A549 (cell line): ENCODE results near the gene ADAMTS13. TPM values are rescaled to one million over a fixed set of nuclear protein-coding genes. Genes with fewer than 3 reads are reported as not detected.

Source experiments
- ATAC-seq, 2 experiments: fragments of 200-7000 bp in 1 of 2; fragments of >200 bp in 1 of 2; cut with Nextera tagmentation in 1 of 2; cut with Tn5 transposase in 1 of 2; 3 replicates each; pipeline versions ENCODE4 v1.8.0 to v1.9.1; 2018 to 2020; ENCODE audit warnings: mild to moderate bottlenecking in 1 of 2, moderate library complexity in 1 of 2
- CTCF ChIA-PET: fragments of 300-600 bp; sonication (Branson Sonifier 250); formaldehyde crosslinking; extraction: SDS; loops from one replicate; lab custom pipeline; 2021; ENCODE audit warnings: antibody characterized with exemption, inconsistent platforms; lab: Yijun Ruan, JAX
- POLR2A ChIA-PET: fragments of 350-600 bp; formaldehyde crosslinking; extraction: SDS; loops from one replicate; lab custom pipeline; 2021; ENCODE audit warnings: antibody characterized with exemption, inconsistent platforms; lab: Yijun Ruan, JAX
- DNase-seq, 2 experiments: peaks; one replicate each; pipeline versions ENCODE4 v3.0.0 to v3.0.0-alpha.2; 2011 to 2016; ENCODE audit warnings: low read depth in 1 of 2, low spot score in 1 of 2
- FAIRE-seq: peaks from 2 replicates; lab custom pipeline; 2011; peaks lifted over from hg19 to GRCh38; lab: Jason Lieb, UNC
- H3K27ac ChIP-seq, 2 experiments: fragments of >200 bp; sonication (Bioruptor Twin); formaldehyde crosslinking; 3 replicates each; pipeline ENCODE4 v1.5.1; 2016 to 2017
- H3K4me1 ChIP-seq: fragments of >200 bp; sonication (Bioruptor Twin); formaldehyde crosslinking; 3 replicates; pipeline ENCODE4 v1.6.1; 2016
- H3K4me2 ChIP-seq: fragments of >200 bp; sonication (Bioruptor Twin); formaldehyde crosslinking; 3 replicates; pipeline ENCODE4 v1.6.1; 2016
- H3K4me3 ChIP-seq: fragments of >200 bp; sonication (Bioruptor Twin); formaldehyde crosslinking; 3 replicates; pipeline ENCODE4 v1.5.1; 2016
- H3K9me3 ChIP-seq: fragments of >200 bp; sonication (Bioruptor Twin); formaldehyde crosslinking; 3 replicates; pipeline ENCODE4 v1.6.1; 2016
- BHLHE40 ChIP-seq: IDR thresholded peaks from 2 replicates; pipeline ENCODE4 v1.6.1; 2012; ENCODE audit warnings: low read depth, low read length, inconsistent platforms
- CHD4 ChIP-seq: fragments of 200-600 bp; sonication (generic); IDR thresholded peaks from 2 replicates; pipeline ENCODE4 v1.6.1; 2016; ENCODE audit warnings: antibody characterized with exemption, mild to moderate bottlenecking, borderline replicate concordance
- EHMT2 ChIP-seq: fragments of 200-600 bp; sonication (generic); IDR thresholded peaks from 2 replicates; pipeline ENCODE4 v1.6.1; 2016; ENCODE audit warnings: antibody characterized with exemption, low read depth, mild to moderate bottlenecking, moderate library complexity
- HDAC2 ChIP-seq: fragments of 200-600 bp; sonication (generic); IDR thresholded peaks from 2 replicates; pipeline ENCODE4 v1.6.1; 2016
- HEYL ChIP-seq: fragments of 250-450 bp; sonication (Bioruptor Pico); IDR thresholded peaks from 2 replicates; pipeline ENCODE4 v1.8.0; 2021; ENCODE audit warnings: mild to moderate bottlenecking, moderate library complexity
- HOXB13 ChIP-seq: fragments of 250-450 bp; sonication (Bioruptor Pico); IDR thresholded peaks from 2 replicates; pipeline ENCODE4 v1.5.0; 2020; ENCODE audit warnings: low read depth, mild to moderate bottlenecking, moderate library complexity
- HOXB5 ChIP-seq: fragments of 250-450 bp; sonication (Bioruptor Pico); IDR thresholded peaks from 2 replicates; pipeline ENCODE4 v1.5.0; 2020; ENCODE audit warnings: mild to moderate bottlenecking, moderate library complexity
- JUN ChIP-seq, 2 experiments: fragments of >200 bp; sonication (Bioruptor Twin); formaldehyde crosslinking; IDR thresholded peaks; 2 replicates in 1 of 2; 3 replicates in 1 of 2; pipeline ENCODE4 v1.6.1; 2016 to 2017
- JUNB ChIP-seq: fragments of >200 bp; sonication (Bioruptor Twin); formaldehyde crosslinking; IDR thresholded peaks from 2 replicates; pipeline ENCODE4 v1.6.1; 2016
- KDM1A ChIP-seq: fragments of 200-600 bp; sonication (generic); IDR thresholded peaks from 2 replicates; pipeline ENCODE4 v1.6.1; 2016; ENCODE audit warnings: low read depth, mild to moderate bottlenecking
- MAZ ChIP-seq: fragments of 150-350 bp; IDR thresholded peaks from 2 replicates; pipeline ENCODE4 v1.6.1; 2014; ENCODE audit warnings: antibody characterized with exemption, low read depth, low read length, borderline replicate concordance
- NFE2L2 ChIP-seq: fragments of 150-350 bp; conservative IDR thresholded peaks from 2 replicates; pipeline ENCODE4 v1.6.1; 2014; ENCODE audit warnings: low read length
- NPAS2 ChIP-seq: fragments of 250-450 bp; sonication (Bioruptor Pico); IDR thresholded peaks from 2 replicates; pipeline ENCODE4 v1.8.0; 2022; ENCODE audit warnings: mild to moderate bottlenecking, moderate library complexity, borderline replicate concordance
- POLR2A ChIP-seq: IDR thresholded peaks from 2 replicates; pipeline ENCODE4 v1.6.1; 2012; ENCODE audit warnings: mild to moderate bottlenecking, low read length
- POLR2AphosphoS2 ChIP-seq: conservative IDR thresholded peaks from 2 replicates; pipeline ENCODE4 v1.6.1; 2012; ENCODE audit warnings: low read length, improper control_type of control experiment, inconsistent platforms
- RAD21 ChIP-seq, 2 experiments: fragments of >200 bp in 1 of 2; sonication (Bioruptor Twin) in 1 of 2; formaldehyde crosslinking in 1 of 2; IDR thresholded peaks in 1 of 2; conservative IDR thresholded peaks in 1 of 2; 2 replicates in 1 of 2; 3 replicates in 1 of 2; pipeline ENCODE4 v1.6.1; 2012 to 2018; ENCODE audit warnings: inconsistent platforms in 1 of 2
- RARB ChIP-seq: fragments of 250-450 bp; sonication (Bioruptor Pico); IDR thresholded peaks from 2 replicates; pipeline ENCODE4 v1.8.0; 2021; ENCODE audit warnings: mild to moderate bottlenecking, moderate library complexity
- RFX5 ChIP-seq: fragments of 450-650 bp; IDR thresholded peaks from 2 replicates; pipeline ENCODE4 v1.7.1; 2014; ENCODE audit warnings: antibody characterized with exemption, mild to moderate bottlenecking, moderate library complexity
- RNF2 ChIP-seq: fragments of 200-600 bp; sonication (generic); IDR thresholded peaks from 2 replicates; pipeline ENCODE4 v1.6.1; 2016; ENCODE audit warnings: low read depth, mild to moderate bottlenecking, antibody characterized with exemption, moderate library complexity, borderline replicate concordance
- SMC3 ChIP-seq: fragments of >200 bp; sonication (Bioruptor Twin); formaldehyde crosslinking; IDR thresholded peaks from 3 replicates; pipeline ENCODE4 v1.6.1; 2018; ENCODE audit warnings: inconsistent platforms
- TFCP2L1 ChIP-seq: fragments of 250-450 bp; sonication (Bioruptor Pico); IDR thresholded peaks from 2 replicates; pipeline ENCODE4 v1.5.0; 2021; ENCODE audit warnings: mild to moderate bottlenecking
- ZC3H11A ChIP-seq: fragments of 450-650 bp; IDR thresholded peaks from 2 replicates; pipeline ENCODE4 v1.6.1; 2014; ENCODE audit warnings: antibody characterized with exemption, mild to moderate bottlenecking
- ZFP36 ChIP-seq: fragments of 450-650 bp; IDR thresholded peaks from 2 replicates; pipeline ENCODE4 v1.6.1; 2014; ENCODE audit warnings: borderline replicate concordance; ENCODE audit not compliant: partially characterized antibody
- ZSCAN20 ChIP-seq: fragments of 250-450 bp; sonication (Bioruptor Pico); IDR thresholded peaks from 2 replicates; pipeline ENCODE4 v1.8.0; 2022; ENCODE audit warnings: mild to moderate bottlenecking, moderate library complexity
- WGBS: methylation state at CpG from one replicate; pipeline ENCODE4 v1.1.6; 2017; ENCODE audit errors: missing lambda C conversion rate; 5-methylcytosine and 5-hydroxymethylcytosine counted together
- polyA plus RNA-seq, 4 experiments: library from polyadenylated mRNA; depleted of rRNA in 3 of 4; stranded (reverse); fragments of >200 nt; fragmentation: RNase III in 1 of 4; extraction: RNeasy Plus Mini Kit Qiagen cat#74134 plus additional on column Dnase treatment in 1 of 4; gene quantifications; 2 replicates in 3 of 4; 3 replicates in 1 of 4; pipeline ENCODE4 v1.2.3, GENCODE V29; 2011 to 2017
- TF ChIP-seq, protein P1 (sequence below): fragments of >200 bp; sonication (Bioruptor Twin); formaldehyde crosslinking; IDR thresholded peaks from 3 replicates; pipeline ENCODE4 v1.5.1; 2016
- TF ChIP-seq, protein P2 (sequence below): fragments of 250-450 bp; sonication (Bioruptor Pico); IDR thresholded peaks from 2 replicates; pipeline ENCODE4 v1.5.0; 2020; ENCODE audit warnings: low read depth, mild to moderate bottlenecking, moderate library complexity
- TF ChIP-seq, protein P3 (sequence below): fragments of 450-650 bp; IDR thresholded peaks from 2 replicates; pipeline ENCODE4 v1.6.1; 2014; ENCODE audit warnings: antibody characterized with exemption
- TF ChIP-seq, protein P4 (sequence below): IDR thresholded peaks from 2 replicates; pipeline ENCODE4 v1.6.1; 2012; ENCODE audit warnings: low read depth, borderline replicate concordance
- TF ChIP-seq, protein P5 (sequence below): fragments of >200 bp; sonication (Bioruptor Twin); formaldehyde crosslinking; IDR thresholded peaks from 3 replicates; pipeline ENCODE4 v1.6.1; 2016

The ADAMTS13 gene
- polyA plus RNA-seq, 2 of the 4 experiments (the other 2 are of a cell fraction), result 0.80 to 0.98 TPM

DNA sequence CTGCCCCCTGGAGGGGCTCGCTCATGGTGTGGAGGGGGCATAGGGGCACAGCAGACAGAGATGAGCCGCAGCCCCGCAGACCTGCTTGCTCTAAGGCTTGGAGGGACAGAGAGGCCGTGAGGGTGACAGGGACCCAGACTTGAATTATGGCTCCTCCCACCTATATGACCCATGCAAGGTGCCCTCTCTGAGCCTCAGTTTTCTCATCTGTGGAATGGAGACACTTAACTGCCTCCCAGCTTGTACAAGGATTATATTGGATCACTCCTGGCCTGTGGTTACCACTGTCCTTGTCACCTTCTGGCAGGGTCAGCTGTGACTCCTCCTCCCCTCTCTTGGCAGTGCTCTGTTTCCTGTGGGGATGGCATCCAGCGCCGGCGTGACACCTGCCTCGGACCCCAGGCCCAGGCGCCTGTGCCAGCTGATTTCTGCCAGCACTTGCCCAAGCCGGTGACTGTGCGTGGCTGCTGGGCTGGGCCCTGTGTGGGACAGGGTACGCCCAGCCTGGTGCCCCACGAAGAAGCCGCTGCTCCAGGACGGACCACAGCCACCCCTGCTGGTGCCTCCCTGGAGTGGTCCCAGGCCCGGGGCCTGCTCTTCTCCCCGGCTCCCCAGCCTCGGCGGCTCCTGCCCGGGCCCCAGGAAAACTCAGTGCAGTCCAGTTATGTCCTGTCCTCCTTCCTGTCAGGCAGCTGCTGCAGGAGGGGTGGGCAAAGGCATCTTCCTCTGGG lies 32.9 kb downstream of the ADAMTS13 start:
- FAIRE-seq, result no peak

DNA sequence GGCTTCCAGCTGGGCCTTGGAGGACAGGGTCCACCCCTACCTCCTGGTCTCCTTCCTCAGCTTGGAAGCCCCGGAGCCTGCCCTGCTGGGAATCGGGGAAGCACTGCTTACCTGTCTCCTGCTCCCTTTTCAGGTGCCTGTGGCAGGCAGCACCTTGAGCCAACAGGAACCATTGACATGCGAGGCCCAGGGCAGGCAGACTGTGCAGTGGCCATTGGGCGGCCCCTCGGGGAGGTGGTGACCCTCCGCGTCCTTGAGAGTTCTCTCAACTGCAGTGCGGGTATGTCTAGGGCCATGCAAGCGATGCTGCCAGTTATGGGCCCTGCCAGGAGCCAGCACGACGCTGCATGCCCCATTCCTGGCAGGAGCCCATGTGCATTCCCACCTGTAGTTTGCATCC lies 33.8 kb downstream of the ADAMTS13 start:
- ChIA-PET CTCF (interaction anchor here (0.9 to 12.2 kb wide), 5 partner anchors 25 to 287 kb away, joined by 3 to 58 read pairs (median 4); no protein-coding TSS in a partner anchor), POLR2A (no interaction called here)
- no peak for FAIRE-seq
- 75% methylated on average over 8 of the region's 11 CpGs for WGBS
- TF ChIP-seq, protein P1, sequence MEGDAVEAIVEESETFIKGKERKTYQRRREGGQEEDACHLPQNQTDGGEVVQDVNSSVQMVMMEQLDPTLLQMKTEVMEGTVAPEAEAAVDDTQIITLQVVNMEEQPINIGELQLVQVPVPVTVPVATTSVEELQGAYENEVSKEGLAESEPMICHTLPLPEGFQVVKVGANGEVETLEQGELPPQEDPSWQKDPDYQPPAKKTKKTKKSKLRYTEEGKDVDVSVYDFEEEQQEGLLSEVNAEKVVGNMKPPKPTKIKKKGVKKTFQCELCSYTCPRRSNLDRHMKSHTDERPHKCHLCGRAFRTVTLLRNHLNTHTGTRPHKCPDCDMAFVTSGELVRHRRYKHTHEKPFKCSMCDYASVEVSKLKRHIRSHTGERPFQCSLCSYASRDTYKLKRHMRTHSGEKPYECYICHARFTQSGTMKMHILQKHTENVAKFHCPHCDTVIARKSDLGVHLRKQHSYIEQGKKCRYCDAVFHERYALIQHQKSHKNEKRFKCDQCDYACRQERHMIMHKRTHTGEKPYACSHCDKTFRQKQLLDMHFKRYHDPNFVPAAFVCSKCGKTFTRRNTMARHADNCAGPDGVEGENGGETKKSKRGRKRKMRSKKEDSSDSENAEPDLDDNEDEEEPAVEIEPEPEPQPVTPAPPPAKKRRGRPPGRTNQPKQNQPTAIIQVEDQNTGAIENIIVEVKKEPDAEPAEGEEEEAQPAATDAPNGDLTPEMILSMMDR, result no peak
- TF ChIP-seq HOXB13 (CRISPR knock-in tag) (no peak), MAZ (no peak), BHLHE40 (no peak), HOXB5 (CRISPR knock-in tag) (no peak), POLR2A (no peak), SMC3 (no peak), NFE2L2 (no peak), CHD4 (no peak), NPAS2 (CRISPR knock-in tag) (no peak), KDM1A (no peak), RARB (CRISPR knock-in tag) (no peak), JUNB (no peak)
- Histone ChIP-seq H3K27ac (no peak overlapping the region), H3K4me1 (peaks cover 11% of the 10 kb centered on the region), H3K4me3 (no peak overlapping the region), H3K9me3 (no peaks in the 10 kb centered on the region), H3K4me2 (no peak overlapping the region)
- no peak for ATAC-seq
- DNase-seq, result no peak

More for the DNA sequence above, 32.9 kb downstream of the ADAMTS13 start:
- H3K4me1 ChIP-seq, result peaks cover 7% of the 10 kb centered on the region
- no peak overlapping the region for H3K4me3 ChIP-seq
- no peak for TF ChIP-seq MAZ
- no peak for TF ChIP-seq BHLHE40
- no peak for TF ChIP-seq POLR2AphosphoS2
- ChIA-PET POLR2A (no interaction called here), CTCF (interaction anchor here (1.0 to 12.2 kb wide), 6 partner anchors 11 to 288 kb away, joined by 3 to 58 read pairs (median 4); no protein-coding TSS in a partner anchor)
- H3K9me3 ChIP-seq, result no peaks in the 10 kb centered on the region
- no peak overlapping the region for H3K27ac ChIP-seq
- ATAC-seq (no peak), DNase-seq (no peak)
- no peak overlapping the region for H3K4me2 ChIP-seq
- 83% methylated on average over 8 of the region's 20 CpGs for WGBS

DNA sequence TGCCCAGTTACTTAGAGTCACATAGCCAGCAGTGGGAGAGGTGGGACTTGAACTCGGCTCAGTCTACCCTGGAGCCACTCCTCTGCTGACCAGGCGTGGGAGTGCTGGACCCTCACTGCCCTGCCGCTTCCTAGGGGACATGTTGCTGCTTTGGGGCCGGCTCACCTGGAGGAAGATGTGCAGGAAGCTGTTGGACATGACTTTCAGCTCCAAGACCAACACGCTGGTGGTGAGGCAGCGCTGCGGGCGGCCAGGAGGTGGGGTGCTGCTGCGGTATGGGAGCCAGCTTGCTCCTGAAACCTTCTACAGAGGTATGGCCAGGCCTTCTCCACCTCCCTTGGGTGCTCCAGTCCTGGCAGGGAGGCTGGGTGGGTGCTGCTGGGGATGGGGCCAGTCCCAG lies 34.2 kb downstream of the ADAMTS13 start:
- no peaks in the 10 kb centered on the region for H3K9me3 ChIP-seq
- H3K4me3 ChIP-seq, result no peak overlapping the region
- FAIRE-seq (no peak), DNase-seq (peak in 1 of 2 experiments; percentile 44), ATAC-seq (no peak)
- POLR2A ChIA-PET, result no interaction called here
- H3K27ac ChIP-seq, result no peak overlapping the region
- CTCF ChIA-PET, result interaction anchor here (0.9 to 12.2 kb wide), 2 partner anchors 30 to 50 kb away, joined by 3 to 58 read pairs; no protein-coding TSS in a partner anchor
- no peak overlapping the region for H3K4me2 ChIP-seq
- TF ChIP-seq EHMT2 (no peak), ZFP36 (no peak), TFCP2L1 (CRISPR knock-in tag) (no peak), HDAC2 (no peak), RAD21 (conservative IDR thresholded peaks at IDR 0.05 in 1 of 2, IDR thresholded peaks at IDR 0.05 in 1 of 2) (no peak), ZC3H11A (no peak), RNF2 (no peak), RFX5 (no peak), MAZ (no peak), POLR2AphosphoS2 (no peak), ZSCAN20 (CRISPR knock-in tag) (no peak), HEYL (CRISPR knock-in tag) (no peak), JUN (IDR thresholded peaks at IDR 0.05) (no peak)
- TF ChIP-seq, protein P2, sequence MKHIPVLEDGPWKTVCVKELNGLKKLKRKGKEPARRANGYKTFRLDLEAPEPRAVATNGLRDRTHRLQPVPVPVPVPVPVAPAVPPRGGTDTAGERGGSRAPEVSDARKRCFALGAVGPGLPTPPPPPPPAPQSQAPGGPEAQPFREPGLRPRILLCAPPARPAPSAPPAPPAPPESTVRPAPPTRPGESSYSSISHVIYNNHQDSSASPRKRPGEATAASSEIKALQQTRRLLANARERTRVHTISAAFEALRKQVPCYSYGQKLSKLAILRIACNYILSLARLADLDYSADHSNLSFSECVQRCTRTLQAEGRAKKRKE, result no peak
- TF ChIP-seq, protein P3, sequence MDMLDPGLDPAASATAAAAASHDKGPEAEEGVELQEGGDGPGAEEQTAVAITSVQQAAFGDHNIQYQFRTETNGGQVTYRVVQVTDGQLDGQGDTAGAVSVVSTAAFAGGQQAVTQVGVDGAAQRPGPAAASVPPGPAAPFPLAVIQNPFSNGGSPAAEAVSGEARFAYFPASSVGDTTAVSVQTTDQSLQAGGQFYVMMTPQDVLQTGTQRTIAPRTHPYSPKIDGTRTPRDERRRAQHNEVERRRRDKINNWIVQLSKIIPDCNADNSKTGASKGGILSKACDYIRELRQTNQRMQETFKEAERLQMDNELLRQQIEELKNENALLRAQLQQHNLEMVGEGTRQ, result no peak
- TF ChIP-seq, protein P4, sequence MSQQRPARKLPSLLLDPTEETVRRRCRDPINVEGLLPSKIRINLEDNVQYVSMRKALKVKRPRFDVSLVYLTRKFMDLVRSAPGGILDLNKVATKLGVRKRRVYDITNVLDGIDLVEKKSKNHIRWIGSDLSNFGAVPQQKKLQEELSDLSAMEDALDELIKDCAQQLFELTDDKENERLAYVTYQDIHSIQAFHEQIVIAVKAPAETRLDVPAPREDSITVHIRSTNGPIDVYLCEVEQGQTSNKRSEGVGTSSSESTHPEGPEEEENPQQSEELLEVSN, result no peak
- TF ChIP-seq, protein P5, sequence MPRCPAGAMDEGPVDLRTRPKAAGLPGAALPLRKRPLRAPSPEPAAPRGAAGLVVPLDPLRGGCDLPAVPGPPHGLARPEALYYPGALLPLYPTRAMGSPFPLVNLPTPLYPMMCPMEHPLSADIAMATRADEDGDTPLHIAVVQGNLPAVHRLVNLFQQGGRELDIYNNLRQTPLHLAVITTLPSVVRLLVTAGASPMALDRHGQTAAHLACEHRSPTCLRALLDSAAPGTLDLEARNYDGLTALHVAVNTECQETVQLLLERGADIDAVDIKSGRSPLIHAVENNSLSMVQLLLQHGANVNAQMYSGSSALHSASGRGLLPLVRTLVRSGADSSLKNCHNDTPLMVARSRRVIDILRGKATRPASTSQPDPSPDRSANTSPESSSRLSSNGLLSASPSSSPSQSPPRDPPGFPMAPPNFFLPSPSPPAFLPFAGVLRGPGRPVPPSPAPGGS, result no peak
- 79% methylated on average over 9 of the region's 9 CpGs for WGBS
- H3K4me1 ChIP-seq, result peaks cover 16% of the 10 kb centered on the region
